Nephron (organoid): Measurements from ENCODE around the gene CHIT1.
A peak's percentile ranks its signal among the peaks of the same experiment; 100 is the strongest.

Experiments
- H3K27ac Mint-ChIP-seq, 3 experiments: 2 replicates each; pipeline ENCODE4 v1.8.0; 2020; ENCODE audit warnings: mixed read lengths in 3 of 3, mild to moderate bottlenecking in 2 of 3, moderate library complexity in 1 of 3
- H3K27me3 Mint-ChIP-seq: 2 replicates; pipeline ENCODE4 v1.8.0; 2021; ENCODE audit warnings: low read depth, mild to moderate bottlenecking, moderate library complexity, mixed read lengths
- H3K36me3 Mint-ChIP-seq: 2 replicates; pipeline ENCODE4 v1.8.0; 2020; ENCODE audit warnings: low read depth, mixed read lengths
- H3K4me1 Mint-ChIP-seq: 2 replicates; pipeline ENCODE4 v1.8.0; 2020; ENCODE audit warnings: mixed read lengths
- H3K4me3 Mint-ChIP-seq, 3 experiments: 2 replicates each; pipeline ENCODE4 v1.8.0; 2020; ENCODE audit warnings: mild to moderate bottlenecking in 3 of 3, mixed read lengths in 3 of 3, moderate library complexity in 2 of 3
- H3K9me3 Mint-ChIP-seq: 2 replicates; pipeline ENCODE4 v1.8.0; 2020; ENCODE audit warnings: mixed read lengths
- CTCF ChIP-seq, 3 experiments: fragments of 200-600 bp; sonication (generic); IDR thresholded peaks; one replicate each; pipeline ENCODE4 v1.5.0; 2021; ENCODE audit warnings: antibody characterized with exemption in 3 of 3; ENCODE audit not compliant: unreplicated experiment in 3 of 3

The CHIT1 gene

GRCh38 chr1:203210350-203210749, 19.1 kb downstream of the CHIT1 start:
- TF ChIP-seq CTCF (IDR thresholded peaks at IDR 0.05; ENCODE audit: unreplicated experiment in 3 of 3): no peak
- Mint-ChIP-seq H3K36me3 (no peaks in the 10 kb centered on the region), H3K9me3 (peaks cover 5% of the 10 kb centered on the region)

GRCh38 chr1:203208181-203208580, 21.3 kb downstream of the CHIT1 start:
- peaks cover 15% of the 10 kb centered on the region for H3K27me3 Mint-ChIP-seq
- no peak for TF ChIP-seq CTCF (IDR thresholded peaks at IDR 0.05; ENCODE audit: unreplicated experiment in 3 of 3)
- peak overlapping the region in 1 of 3 experiments; percentile 50 for H3K4me3 Mint-ChIP-seq
- H3K9me3 Mint-ChIP-seq: peaks cover 5% of the 10 kb centered on the region
- peaks cover 59% of the 10 kb centered on the region for H3K4me1 Mint-ChIP-seq
- no peaks in the 10 kb centered on the region for H3K36me3 Mint-ChIP-seq
- H3K27ac Mint-ChIP-seq: peak overlapping the region in 1 of 3 experiments; percentile 20

More at GRCh38 chr1:203210350-203210749, 19.1 kb downstream of the CHIT1 start:
- H3K4me3 Mint-ChIP-seq: no peak overlapping the region
- H3K27me3 Mint-ChIP-seq: peaks cover 24% of the 10 kb centered on the region
- H3K4me1 Mint-ChIP-seq: peaks cover 51% of the 10 kb centered on the region
- no peak overlapping the region for H3K27ac Mint-ChIP-seq

GRCh38 chr1:203207751-203208150, 21.7 kb downstream of the CHIT1 start:
- H3K27me3 Mint-ChIP-seq: peaks cover 14% of the 10 kb centered on the region
- no peak overlapping the region for H3K4me3 Mint-ChIP-seq
- H3K9me3 Mint-ChIP-seq: peaks cover 5% of the 10 kb centered on the region
- peaks cover 60% of the 10 kb centered on the region for H3K4me1 Mint-ChIP-seq
- TF ChIP-seq CTCF (IDR thresholded peaks at IDR 0.05; ENCODE audit: unreplicated experiment in 3 of 3): no peak
- H3K27ac Mint-ChIP-seq: peak overlapping the region in 2 of 3 experiments; percentile 15 to 20
- H3K36me3 Mint-ChIP-seq: no peaks in the 10 kb centered on the region

GRCh38 chr1:203206129-203206687, 23.3 kb downstream of the CHIT1 start:
- peaks cover 5% of the 10 kb centered on the region for H3K9me3 Mint-ChIP-seq
- H3K27ac Mint-ChIP-seq: peak overlapping the region; percentile 48 to 73 (median 68)
- H3K36me3 Mint-ChIP-seq: no peaks in the 10 kb centered on the region
- TF ChIP-seq CTCF (IDR thresholded peaks at IDR 0.05; ENCODE audit: unreplicated experiment in 3 of 3): no peak
- H3K4me1 Mint-ChIP-seq: peaks cover 67% of the 10 kb centered on the region
- peak overlapping the region in 2 of 3 experiments; percentile 10 to 33 for H3K4me3 Mint-ChIP-seq
- H3K27me3 Mint-ChIP-seq: peaks cover 11% of the 10 kb centered on the region

GRCh38 chr1:203204756-203205155, 24.7 kb downstream of the CHIT1 start:
- peak overlapping the region in 1 of 3 experiments; percentile 56 for H3K27ac Mint-ChIP-seq
- no peaks in the 10 kb centered on the region for H3K36me3 Mint-ChIP-seq
- H3K9me3 Mint-ChIP-seq: peaks cover 5% of the 10 kb centered on the region
- no peak for TF ChIP-seq CTCF (IDR thresholded peaks at IDR 0.05; ENCODE audit: unreplicated experiment in 3 of 3)
- H3K4me3 Mint-ChIP-seq: no peak overlapping the region
- H3K27me3 Mint-ChIP-seq: peaks cover 8% of the 10 kb centered on the region
- peaks cover 82% of the 10 kb centered on the region for H3K4me1 Mint-ChIP-seq
